ENCODE results near the gene APC2. TPM values are rescaled to one million over a fixed set of nuclear protein-coding genes. Genes with fewer than 3 reads are reported as not detected.
"Not testable (repeated sequence)": the region's sequence is repeated elsewhere in the genome, so short reads cannot be mapped to it uniquely, and the experiment has no call there.

The APC2 gene
- total RNA-seq, 4 donors from 2014 or later, result 0.11 to 1.1 (median 0.23) TPM; not detected in 1

GRCh38 chr19:1514295-1514661, 64.4 kb downstream of the APC2 start:
- WGBS, 2 donors, result 72 to 81% methylated on average over 10 of the region's 10 CpGs
- intact Hi-C loops (cut with DNase I; ENCODE audit: low total_unique reads), result no loop called here
- no peak overlapping the region for H3K4me3 ChIP-seq (ENCODE audit: low read depth, poor library complexity, severe bottlenecking)
- TF ChIP-seq CTCF (IDR thresholded peaks at IDR 0.05), result no peak
- no peak for TF ChIP-seq POLR2A (IDR thresholded peaks at IDR 0.05)
- DNase-seq (ENCODE audit: low spot score in 2 of 2), result no peak

GRCh38 chr19:1514986-1515721, 65.2 kb downstream of the APC2 start:
- no peak for TF ChIP-seq POLR2A (IDR thresholded peaks at IDR 0.05)
- no peak for TF ChIP-seq CTCF (IDR thresholded peaks at IDR 0.05)
- H3K4me3 ChIP-seq (ENCODE audit: low read depth, poor library complexity, severe bottlenecking), result no peak overlapping the region
- 70 to 76% methylated on average over 13 to 14 of the region's 14 CpGs for WGBS, 2 donors
- DNase-seq (ENCODE audit: low spot score in 2 of 2), result no peak
- intact Hi-C loops (cut with DNase I; ENCODE audit: low total_unique reads), result no loop called here

GRCh38 chr19:1516395-1516753, 66.5 kb downstream of the APC2 start:
- no peak for DNase-seq (ENCODE audit: low spot score in 2 of 2)
- H3K4me3 ChIP-seq (ENCODE audit: low read depth, poor library complexity, severe bottlenecking), result no peak overlapping the region
- 74 to 87% methylated on average over 8 of the region's 8 CpGs for WGBS, 2 donors
- intact Hi-C loops (cut with DNase I; ENCODE audit: low total_unique reads), result no loop called here
- TF ChIP-seq POLR2A (IDR thresholded peaks at IDR 0.05) (no peak), CTCF (IDR thresholded peaks at IDR 0.05) (no peak)

GRCh38 chr19:1518471-1518870, 68.5 kb downstream of the APC2 start:
- no peak overlapping the region for H3K4me3 ChIP-seq (ENCODE audit: low read depth, poor library complexity, severe bottlenecking)
- DNase-seq (ENCODE audit: low spot score in 2 of 2), result no peak
- WGBS, 2 donors, result 86 to 95% methylated on average over 3 to 4 of the region's 4 CpGs
- TF ChIP-seq CTCF (IDR thresholded peaks at IDR 0.05), result no peak
- TF ChIP-seq POLR2A (IDR thresholded peaks at IDR 0.05), result no peak
- intact Hi-C loops (cut with DNase I; ENCODE audit: low total_unique reads), result no loop called here

- DNase-seq (ENCODE audit: low spot score in 2 of 2); intact Hi-C loops (cut with DNase I; ENCODE audit: low total_unique reads); H3K4me3 ChIP-seq (ENCODE audit: low read depth, poor library complexity, severe bottlenecking): not testable (repeated sequence)
- WGBS, 2 donors, result 87% methylated on average over 8 of the region's 8 CpGs
These were observed 69.9 kb downstream of the APC2 start for GRCh38 chr19:1519802-1520201.

- intact Hi-C loops (cut with DNase I; ENCODE audit: low total_unique reads), result no loop called here
- no peak for DNase-seq (ENCODE audit: low spot score in 2 of 2)
- WGBS, 2 donors, result 72 to 76% methylated on average over 17 of the region's 17 CpGs
- no peak overlapping the region for H3K4me3 ChIP-seq (ENCODE audit: low read depth, poor library complexity, severe bottlenecking)
- no peak for TF ChIP-seq POLR2A (IDR thresholded peaks at IDR 0.05)
- no peak for TF ChIP-seq CTCF (IDR thresholded peaks at IDR 0.05)
These were observed 70.4 kb downstream of the APC2 start for GRCh38 chr19:1520203-1520780.

Data from lower leg skin (tissue), 4 donors.